Measurements from ENCODE around the gene CTU2.

Gene CTU2

GRCh38 chr16:88732172-88732960, 26.1 kb downstream of the CTU2 start:
- no peak for DNase-seq

GRCh38 chr16:88732961-88733294, 26.6 kb downstream of the CTU2 start:
- no peak for DNase-seq

- no peak for DNase-seq
Observed at GRCh38 chr16:88733630-88734360, 27.5 kb downstream of the CTU2 start.

- DNase-seq = no peak
Observed at GRCh38 chr16:88734361-88734728, 28.0 kb downstream of the CTU2 start.

GRCh38 chr16:88735121-88735520, 28.8 kb downstream of the CTU2 start:
- DNase-seq = no peak

- DNase-seq = no peak
Observed at GRCh38 chr16:88735616-88736015, 29.3 kb downstream of the CTU2 start.

GRCh38 chr16:88736088-88736487, 29.8 kb downstream of the CTU2 start:
- DNase-seq = no peak

GRCh38 chr16:88736496-88736895, 30.2 kb downstream of the CTU2 start:
- no peak for DNase-seq

GRCh38 chr16:88737298-88738150, 31.2 kb downstream of the CTU2 start:
- DNase-seq = peak; percentile 23 to 58

GRCh38 chr16:88738151-88739084, 32.1 kb downstream of the CTU2 start:
- no peak for DNase-seq

GRCh38 chr16:88739139-88739976, 33.1 kb downstream of the CTU2 start:
- DNase-seq = no peak

- DNase-seq = no peak
Observed at GRCh38 chr16:88739977-88740726, 33.8 kb downstream of the CTU2 start.

- no peak for DNase-seq
Observed at GRCh38 chr16:88740727-88741055, 34.4 kb downstream of the CTU2 start.

GRCh38 chr16:88741368-88741767, 35.1 kb downstream of the CTU2 start:
- DNase-seq = no peak

- DNase-seq = no peak
Observed at GRCh38 chr16:88742896-88743605, 36.7 kb downstream of the CTU2 start.

- peak; percentile 8 to 27 for DNase-seq
Observed at GRCh38 chr16:88743693-88744576, 37.6 kb downstream of the CTU2 start.

GRCh38 chr16:88744577-88745521, 38.5 kb downstream of the CTU2 start:
- no peak for DNase-seq

- no peak for DNase-seq
Observed at GRCh38 chr16:88746506-88746905, 40.2 kb downstream of the CTU2 start.
